ENCODE measurements around the gene DCAF8L1.
"Not testable (repeated sequence)": the region's sequence is repeated elsewhere in the genome, so short reads cannot be mapped to it uniquely, and the experiment has no call there.

The DCAF8L1 gene

DNA sequence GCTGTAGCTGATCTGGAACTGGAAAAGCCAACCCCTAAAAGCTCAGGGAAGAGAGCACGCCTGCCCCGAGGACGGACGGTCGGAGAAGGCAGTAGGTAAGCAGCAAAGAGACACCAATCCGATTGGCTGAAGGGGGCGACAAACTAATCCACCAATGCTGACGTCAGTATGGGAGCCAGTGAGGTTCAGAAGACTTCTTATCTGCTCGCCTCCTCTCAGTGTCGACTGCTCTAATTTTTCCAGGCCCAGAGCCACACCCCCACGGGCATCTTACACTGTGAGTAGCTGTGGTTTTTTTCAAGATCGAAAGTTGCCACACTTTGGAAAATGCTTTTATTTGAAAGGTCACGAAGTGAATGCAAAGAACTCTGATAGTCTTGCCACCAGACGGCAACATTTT, at the start of gene DCAF8L1:
Gene DCAF8L1 (minus strand): TSS at position 101 of the 400 bp plus-strand sequence. CDS start 115 bp downstream, outside the sequence.
- no peak for DNase-seq

DNA sequence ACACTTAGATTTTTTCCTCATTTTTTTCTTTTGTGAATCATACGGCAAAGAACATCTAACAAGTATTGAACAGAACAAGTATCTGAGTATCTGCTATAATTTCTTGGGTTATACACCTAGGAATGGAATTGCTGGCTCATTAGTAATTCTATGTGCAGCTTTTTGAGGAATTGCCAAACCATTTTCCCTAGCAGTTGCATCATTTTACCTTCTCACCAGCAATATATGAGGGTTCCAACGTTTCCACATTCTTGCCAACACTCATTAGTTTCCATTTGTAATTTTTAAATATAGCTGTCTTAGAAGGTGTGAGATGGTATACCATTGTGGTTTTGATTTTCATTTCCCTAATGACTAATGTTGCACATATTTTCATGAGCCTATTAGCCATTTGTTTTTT, 41.1 kb upstream of the DCAF8L1 start:
- DNase-seq, result no peak

DNA sequence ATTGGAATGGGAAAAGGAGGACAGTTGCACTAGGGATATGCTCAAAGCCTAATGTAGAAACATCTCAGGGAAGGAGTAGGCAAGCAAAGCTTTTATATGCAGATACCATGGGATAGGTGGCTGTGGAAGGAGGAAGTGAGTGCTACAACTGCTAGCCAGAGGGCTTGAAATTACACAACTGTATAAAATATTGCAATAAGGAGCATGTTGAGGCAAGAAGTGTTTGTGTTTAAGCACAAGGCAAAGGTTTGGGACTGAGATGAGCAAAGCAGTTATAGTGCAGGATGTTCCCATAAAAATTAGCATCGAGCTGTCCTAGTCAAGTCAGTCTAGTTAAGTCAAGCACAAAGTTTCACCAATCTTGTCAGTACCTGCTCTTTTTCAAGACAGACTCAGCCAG, 35.6 kb upstream of the DCAF8L1 start:
- no peak for DNase-seq

DNA sequence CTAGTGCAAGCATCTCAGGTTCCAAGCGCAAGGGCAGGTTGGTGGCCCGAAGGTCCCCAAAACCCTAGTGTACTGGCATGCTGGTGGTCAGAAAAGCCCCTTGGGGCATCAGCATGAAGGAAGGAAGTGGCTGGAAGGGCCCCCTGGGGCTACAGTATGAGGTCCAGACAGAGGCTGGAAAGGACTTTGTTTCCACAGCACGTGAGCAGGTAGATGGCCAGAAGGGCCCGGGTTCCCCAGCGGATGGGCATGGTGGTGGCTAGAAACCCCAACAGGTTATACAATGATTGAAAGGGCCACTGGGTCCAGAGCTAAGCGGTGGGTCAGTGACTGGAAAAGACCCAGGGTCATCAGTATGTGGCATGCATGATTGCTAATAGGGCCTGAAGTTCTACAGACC, 34.7 kb upstream of the DCAF8L1 start:
- DNase-seq, result no peak

DNA sequence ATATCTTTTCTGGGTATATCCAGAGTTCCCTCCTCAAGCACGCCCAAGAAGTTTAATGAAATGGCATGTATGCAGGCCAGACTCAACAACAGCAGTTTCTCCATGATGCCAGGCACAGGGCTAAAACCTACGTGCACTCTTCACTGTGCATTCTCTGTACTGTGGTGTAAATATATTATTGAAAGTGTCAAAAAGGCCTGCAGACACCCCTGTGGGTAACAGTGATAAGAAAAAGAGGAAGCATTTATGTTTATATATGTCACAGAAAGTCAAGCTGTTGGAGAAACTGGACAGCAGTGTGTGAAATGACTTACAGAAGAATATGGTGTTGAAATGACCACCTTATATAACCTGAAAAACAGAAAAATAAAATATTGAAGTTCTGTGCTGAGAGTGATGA, 29.6 kb upstream of the DCAF8L1 start:
- no peak for DNase-seq

DNA sequence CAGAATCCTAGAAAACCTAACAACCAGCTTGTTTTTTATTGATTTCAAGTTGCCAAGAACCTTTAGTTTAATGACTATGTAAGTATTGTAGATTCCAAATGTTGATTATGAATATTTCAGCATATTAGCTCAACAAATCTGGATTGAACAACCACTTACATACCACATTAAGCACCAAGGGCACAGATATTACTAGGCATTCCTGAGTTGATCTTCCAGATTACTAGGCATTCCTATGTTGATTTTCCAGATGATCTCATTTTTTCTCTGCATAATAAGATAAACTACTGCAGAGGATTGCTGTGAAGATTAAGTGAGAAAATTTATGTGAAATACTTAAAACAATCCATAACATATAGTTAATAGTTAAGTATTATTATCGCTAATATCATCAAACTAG, 17.4 kb upstream of the DCAF8L1 start:
- no peak for DNase-seq

DNA sequence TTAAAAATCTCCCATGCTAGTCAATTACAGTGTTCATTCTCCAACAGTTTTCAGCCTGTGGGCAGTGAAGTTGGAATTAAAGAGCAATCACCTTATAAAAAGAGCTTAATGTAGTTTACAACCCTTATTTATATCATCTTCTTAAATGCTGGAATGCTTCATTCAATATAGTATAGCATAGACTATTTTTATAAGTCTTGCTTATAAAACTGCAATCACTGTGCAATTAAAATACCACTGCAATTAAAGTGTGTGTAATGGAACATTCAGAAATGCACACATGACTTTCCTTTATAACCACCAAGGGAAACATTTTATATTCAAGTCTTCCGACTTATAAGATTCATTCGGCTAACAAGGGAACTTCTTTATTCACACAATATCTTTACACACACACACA, 16.4 kb upstream of the DCAF8L1 start:
- no peak for DNase-seq

DNA sequence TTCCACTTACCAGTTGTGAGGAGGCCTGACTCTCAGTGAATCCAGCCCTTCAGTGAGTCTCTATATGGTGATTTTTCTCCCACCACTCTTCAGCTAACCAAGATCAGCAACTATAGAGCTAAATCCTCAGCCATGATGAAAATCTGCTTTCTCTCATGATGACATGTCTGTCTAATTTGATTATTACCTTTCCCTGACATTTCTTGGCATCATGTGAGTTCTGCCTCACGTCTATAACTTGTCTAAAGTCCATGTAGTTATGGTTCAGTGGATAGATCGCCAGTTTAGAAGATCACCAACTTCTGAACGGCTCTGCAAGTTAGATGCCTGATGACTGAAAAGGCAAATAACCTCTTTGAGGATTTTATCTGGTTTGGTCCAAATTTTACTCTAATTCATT, 14.9 kb upstream of the DCAF8L1 start:
- DNase-seq, result no peak

DNA sequence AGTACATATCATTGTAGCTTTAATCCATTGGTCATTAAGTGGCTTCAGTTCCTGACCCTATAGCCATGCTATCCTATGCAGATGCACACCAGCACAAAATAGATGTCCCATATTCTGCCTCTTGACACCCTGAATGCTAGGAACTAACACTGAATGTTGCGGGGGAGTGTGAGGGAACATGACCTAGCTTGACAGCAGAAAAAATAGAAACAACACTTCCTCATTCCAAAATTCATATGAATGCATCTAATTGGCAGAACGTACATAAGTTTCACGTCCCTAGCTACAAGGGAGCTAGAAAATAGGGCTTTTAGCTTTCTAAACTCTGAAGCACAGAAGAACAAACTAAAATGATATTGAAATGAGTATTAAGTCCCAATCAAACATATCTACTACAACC, 14.4 kb upstream of the DCAF8L1 start:
- no peak for DNase-seq

DNA sequence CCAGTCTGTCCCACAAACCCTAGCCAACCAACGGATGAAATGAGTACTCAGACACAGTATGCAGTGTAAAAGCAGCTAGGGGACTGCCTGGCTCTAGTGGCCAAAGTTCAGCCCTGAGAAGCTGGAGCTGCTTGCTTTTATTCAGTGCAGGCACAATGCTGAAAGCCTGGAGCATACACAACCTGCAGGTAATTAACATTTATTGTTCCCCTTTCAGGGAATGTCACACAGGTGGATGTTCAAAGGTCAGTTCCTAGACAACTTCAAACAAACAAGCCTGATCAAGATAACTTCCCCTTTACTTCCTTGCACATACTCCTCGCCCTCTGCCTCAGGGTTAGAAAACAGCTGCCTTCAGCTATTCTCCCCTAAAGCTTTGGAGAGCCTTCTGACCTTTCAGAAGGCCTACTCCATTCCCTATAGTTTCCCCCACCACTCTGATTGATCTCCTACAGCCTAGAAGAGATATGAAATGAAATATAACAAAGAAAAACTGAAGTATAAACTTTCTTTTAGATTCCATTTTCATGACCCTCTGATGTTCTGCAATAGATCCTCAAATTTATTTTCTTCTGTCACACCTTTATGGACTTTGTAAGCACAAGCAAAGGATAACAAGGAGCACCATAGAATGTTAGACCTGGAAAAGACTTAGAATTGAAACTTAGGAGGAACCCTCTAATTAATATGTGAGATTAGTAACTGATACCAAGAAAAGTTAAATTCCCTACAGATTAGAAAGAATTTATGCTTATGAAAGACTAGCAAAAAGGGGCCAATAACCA, 6.8 kb upstream of the DCAF8L1 start:
- no peak for DNase-seq

DNA sequence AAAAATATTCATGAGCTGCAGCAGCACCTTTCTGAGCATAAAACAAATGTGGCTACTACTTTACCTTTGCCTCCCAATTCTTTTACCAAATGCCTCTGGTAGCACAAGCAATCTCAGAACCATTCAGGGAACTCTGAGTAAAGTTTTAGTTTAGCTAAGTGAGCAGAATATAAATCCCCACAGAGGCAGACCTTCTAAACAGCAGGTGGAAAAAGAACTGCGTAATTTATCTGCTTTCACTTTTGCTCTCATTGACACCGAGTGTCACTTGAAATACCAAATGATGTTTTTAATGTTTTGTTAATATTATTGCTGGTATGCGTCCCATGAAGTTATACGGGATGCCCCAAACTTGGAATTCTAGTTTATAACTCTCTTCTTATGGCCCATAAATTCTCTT, 4.3 kb downstream of the DCAF8L1 start:
- DNase-seq, result not testable (repeated sequence)

DNA sequence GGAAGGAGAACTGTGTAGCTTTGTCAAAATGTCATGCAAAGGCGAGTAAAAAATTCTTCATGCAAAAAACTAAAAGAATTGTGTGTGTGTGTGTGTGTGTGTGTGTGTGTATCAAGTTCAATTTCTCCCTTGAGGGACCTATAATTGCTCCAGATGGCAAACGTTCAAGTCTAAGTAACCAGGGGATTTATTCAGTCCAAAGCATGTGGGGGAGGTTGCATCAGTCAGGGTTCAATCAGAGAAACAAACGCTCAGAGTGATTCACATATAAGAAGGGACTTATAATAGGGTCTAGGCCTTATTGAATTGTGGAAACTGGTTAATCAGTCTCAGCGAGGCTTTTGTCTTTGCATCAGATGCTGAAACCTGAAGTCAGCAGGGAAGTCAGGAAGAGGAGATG, 5.0 kb downstream of the DCAF8L1 start:
- peak; percentile 1 for DNase-seq

DNA sequence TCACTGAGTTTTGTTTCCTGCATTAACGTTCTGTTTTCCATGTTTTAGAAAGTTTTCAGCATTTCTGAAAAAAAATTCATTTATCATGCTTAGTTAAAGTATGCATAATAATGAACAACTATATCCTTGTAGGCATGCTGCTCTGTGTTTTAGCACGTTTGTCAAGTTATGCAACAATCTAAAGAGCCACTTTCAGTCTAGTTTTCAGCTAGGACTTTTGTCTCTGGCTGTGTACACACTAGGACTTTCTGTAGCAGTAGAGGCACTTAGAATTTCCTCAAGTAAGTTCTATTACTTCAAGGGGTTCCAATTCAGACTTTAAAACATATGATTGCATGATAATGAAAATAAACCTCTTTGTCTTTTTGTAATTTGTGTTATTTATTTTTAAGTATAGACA, 12.4 kb downstream of the DCAF8L1 start:
- DNase-seq, result no peak

DNA sequence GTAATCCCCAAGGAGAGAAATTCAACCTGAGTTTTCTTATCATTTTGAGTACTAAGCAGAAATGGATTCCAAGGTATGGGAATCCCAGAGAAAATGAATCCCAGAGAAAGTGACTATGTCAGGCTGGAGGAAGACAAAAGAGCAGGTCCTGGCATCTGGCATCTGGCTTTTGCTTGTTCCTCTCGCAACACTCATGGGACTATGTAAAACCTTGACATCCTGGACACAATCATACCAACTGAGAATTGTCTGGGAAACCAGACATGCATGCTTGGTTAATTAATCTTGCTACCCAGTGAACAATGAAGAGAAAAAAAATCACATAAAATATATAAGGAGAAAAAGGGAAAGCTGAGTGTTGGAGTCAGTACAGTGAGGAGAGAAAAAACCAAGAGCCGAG, 12.9 kb downstream of the DCAF8L1 start:
- DNase-seq, result no peak

DNA sequence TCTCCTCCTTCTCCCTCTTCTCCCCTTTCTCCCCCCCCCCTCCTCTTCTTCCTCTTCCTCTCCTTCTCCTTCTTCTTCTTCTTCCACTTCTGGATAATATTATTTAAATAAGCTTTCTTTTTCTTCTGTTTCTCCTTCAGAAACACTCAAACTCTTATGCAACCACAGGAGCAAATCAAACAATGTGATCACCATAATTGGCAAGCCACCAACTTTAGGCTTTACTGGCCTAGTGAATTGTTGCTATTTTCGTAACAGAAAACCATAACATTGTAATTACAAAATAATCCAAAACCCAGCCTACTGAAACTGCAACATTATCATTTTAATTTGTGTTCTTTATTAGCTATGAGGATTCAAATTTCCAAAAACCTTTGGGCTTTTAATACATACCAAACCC, 14.3 kb downstream of the DCAF8L1 start:
- DNase-seq, result no peak

DNA sequence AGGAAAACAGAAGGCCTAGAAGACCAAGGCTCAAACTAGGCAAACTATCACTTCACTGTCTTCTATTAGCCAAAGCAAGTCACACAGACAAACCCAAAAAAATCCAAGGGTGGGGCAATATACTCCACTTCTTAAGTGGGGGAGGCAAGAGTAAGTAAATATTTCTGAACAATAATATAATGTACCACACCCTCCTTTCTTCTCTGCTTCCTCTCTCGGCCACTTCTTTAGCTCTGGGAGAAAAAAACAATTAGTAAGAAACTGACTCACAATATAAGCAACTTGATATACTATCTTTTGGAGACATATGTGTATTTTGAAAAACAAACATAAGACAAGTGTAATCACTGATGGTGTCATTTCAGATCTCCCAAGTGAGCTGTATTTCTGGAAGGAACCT, 14.8 kb downstream of the DCAF8L1 start:
- DNase-seq, result no peak

DNA sequence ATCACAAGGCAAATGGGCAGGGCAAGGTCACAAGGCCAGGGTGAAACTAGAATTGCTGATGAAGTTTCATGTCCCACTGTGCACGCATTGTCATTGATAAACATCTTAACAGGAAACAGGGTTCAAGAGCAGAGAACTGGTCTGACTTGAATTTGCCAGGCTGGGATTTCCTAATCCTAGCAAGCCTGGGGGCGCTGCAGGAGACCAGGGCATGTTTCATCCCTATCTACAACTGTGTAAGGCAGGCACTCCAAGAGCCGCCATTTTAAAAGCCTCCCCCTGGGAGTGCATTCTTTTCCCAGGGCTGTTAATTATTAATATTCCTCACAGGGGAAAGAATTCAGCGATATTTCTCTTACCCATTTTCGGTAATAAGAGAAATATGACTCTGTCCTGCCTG, 15.9 kb downstream of the DCAF8L1 start:
- not testable (repeated sequence) for DNase-seq

DNA sequence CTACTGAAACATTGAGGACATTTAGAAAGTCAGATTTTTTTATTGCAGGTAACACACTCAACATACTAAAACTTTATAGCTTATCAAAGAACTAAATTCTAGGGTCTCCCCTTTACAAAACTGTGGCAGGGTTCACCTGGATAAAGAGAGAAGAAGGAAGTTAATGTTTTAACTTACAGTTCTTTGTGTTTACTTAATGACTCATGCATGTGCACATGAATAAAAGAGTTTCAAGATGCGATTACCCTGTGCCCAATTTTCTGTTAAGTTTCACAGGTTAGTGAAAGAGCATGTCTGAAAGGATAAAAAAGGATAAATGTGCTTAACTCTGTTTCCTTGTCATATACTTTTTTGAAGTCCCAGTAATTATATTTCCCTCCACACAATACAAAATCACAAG, 16.8 kb downstream of the DCAF8L1 start:
- no peak for DNase-seq

DNA sequence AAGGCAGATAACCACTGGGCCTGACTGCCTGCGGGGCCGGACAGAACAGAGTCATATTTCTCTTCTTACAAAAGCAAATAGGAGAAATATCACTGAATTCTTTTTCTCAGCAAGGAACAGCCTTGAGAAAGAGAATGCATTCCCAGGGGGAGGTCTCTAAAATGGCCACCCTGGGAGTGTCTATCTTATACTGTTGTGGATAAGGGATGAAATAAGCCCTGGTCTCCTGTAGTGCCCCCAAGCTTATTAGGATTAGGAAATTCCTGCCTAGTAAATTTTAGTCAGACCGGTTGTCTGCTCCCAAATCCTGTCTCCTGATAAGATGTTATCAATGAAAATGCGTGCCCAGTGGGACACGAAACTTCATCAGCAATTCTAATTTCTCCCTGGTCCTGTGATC, 20.8 kb downstream of the DCAF8L1 start:
- DNase-seq, result not testable (repeated sequence)

DNA sequence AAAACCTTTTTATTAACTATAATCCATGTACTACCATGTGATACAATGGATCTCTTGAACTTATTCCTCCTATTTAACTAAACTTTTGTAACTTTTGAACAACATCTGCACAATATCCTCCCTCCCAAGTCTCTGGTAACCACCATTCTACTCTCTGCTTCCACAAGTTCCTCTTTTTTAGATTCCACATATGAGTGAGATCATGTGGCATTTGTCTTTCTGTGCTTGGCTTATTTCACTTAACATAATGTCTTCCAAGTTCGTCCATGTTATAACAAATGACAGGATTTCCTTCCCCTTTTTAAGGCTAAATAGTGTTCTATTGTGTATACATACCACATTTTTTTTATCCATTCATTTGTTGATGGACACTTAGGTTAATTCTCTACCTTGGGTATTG, 28.1 kb downstream of the DCAF8L1 start:
- no peak for DNase-seq

DNA sequence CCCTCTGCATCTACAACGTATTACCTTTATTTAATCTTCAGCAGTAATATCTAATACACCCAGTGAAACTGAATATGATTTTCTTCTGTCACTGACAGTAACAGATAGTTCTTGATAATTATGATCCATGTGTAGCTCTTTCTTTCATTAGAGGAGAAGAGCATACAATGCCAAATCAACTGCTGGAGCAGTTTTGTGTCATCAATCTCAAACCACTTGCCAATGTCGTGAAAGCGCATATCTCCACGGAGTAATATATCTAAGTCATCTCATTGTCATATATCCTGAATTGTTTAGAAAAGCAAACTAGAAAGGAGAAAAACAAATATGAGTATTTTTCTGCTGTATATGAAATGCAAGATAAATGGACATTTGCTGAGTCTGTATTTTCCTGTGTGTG, 47.9 kb downstream of the DCAF8L1 start:
- no peak for DNase-seq
